PC-9 (cell line): Measurements from ENCODE around the gene PCGF1.

Experiments used
- EZH2 ChIP-seq: fragments of 200-600 bp; sonication (generic); IDR thresholded peaks from 2 replicates; pipeline ENCODE4 v1.8.0; 2017; ENCODE audit warnings: antibody characterized with exemption, low read depth
- TF ChIP-seq, protein P1 (sequence below): fragments of 200-600 bp; sonication (generic); conservative IDR thresholded peaks from 2 replicates; pipeline ENCODE4 v1.6.1; 2017; ENCODE audit warnings: mixed run types, antibody characterized with exemption, mild to moderate bottlenecking, moderate library complexity

DNA sequence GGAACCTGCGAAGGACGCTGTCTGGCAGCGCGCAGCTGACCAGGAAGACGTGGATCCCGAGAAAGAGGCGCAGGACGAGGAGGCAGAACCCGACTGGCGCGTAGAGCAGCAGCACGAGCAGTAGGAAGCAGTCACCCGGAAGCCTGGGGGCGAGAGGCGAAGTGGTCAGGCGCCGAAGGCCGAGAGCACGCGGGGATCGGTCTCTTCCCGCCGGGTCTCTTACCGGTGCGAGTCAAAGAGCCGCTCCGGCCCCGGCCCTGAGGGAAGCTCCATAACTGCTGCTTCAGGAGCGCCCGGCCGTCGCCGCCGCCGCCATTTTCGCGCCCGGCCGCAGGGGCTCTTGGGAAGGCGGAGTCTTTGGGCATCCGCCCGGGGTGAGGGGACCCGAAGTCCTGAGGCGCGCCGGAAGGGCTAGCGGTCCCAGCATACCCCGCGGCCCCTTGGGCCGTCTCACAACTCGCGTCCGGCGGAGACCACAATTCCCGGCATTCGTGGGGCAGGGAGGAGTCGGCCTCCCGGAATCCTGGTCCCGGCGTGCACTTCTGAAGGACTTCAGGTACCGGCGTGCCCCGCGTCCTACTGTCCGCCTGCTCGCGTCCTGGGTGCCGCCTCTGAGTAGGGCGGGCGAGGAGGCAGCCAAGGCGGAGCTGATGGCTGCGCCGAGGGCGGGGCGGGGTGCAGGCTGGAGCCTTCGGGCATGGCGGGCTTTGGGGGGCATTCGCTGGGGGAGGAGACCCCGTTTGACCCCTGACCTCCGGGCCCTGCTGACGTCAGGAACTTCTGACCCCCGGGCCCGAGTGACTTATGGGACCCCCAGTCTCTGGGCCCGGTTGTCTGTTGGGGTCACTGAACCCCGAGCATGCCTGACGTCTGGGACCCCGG lies 22.1 kb upstream of the PCGF1 start, which contains the start of the genes AUP1 and HTRA2:
- TF ChIP-seq, protein P1, sequence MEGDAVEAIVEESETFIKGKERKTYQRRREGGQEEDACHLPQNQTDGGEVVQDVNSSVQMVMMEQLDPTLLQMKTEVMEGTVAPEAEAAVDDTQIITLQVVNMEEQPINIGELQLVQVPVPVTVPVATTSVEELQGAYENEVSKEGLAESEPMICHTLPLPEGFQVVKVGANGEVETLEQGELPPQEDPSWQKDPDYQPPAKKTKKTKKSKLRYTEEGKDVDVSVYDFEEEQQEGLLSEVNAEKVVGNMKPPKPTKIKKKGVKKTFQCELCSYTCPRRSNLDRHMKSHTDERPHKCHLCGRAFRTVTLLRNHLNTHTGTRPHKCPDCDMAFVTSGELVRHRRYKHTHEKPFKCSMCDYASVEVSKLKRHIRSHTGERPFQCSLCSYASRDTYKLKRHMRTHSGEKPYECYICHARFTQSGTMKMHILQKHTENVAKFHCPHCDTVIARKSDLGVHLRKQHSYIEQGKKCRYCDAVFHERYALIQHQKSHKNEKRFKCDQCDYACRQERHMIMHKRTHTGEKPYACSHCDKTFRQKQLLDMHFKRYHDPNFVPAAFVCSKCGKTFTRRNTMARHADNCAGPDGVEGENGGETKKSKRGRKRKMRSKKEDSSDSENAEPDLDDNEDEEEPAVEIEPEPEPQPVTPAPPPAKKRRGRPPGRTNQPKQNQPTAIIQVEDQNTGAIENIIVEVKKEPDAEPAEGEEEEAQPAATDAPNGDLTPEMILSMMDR: no peak
- no peak for TF ChIP-seq EZH2
